Endothelial cell (in vitro differentiated cells): ENCODE results near the gene ADARB2. TPM values are rescaled to one million over a fixed set of nuclear protein-coding genes. Genes with fewer than 3 reads are reported as not detected.
A peak's percentile ranks its signal among the peaks of the same experiment; 100 is the strongest.
"Not testable (repeated sequence)": the region's sequence is repeated elsewhere in the genome, so short reads cannot be mapped to it uniquely, and the experiment has no call there.

ENCODE experiments used
- DNase-seq: peaks from one replicate; pipeline ENCODE4 v3.0.0; 2021; ENCODE audit warnings: low spot score
- H3K27ac Mint-ChIP-seq: one replicate; pipeline ENCODE4 v1.8.0; 2021; ENCODE audit warnings: mixed read lengths, inconsistent platforms; ENCODE audit not compliant: unreplicated experiment
- H3K27me3 Mint-ChIP-seq: one replicate; pipeline ENCODE4 v1.8.0; 2021; ENCODE audit warnings: mild to moderate bottlenecking, moderate library complexity, mixed read lengths, inconsistent platforms; ENCODE audit not compliant: unreplicated experiment
- H3K36me3 Mint-ChIP-seq: one replicate; pipeline ENCODE4 v1.8.0; 2021; ENCODE audit warnings: mild to moderate bottlenecking, low read depth, mixed read lengths, inconsistent platforms; ENCODE audit not compliant: unreplicated experiment
- H3K4me1 Mint-ChIP-seq: one replicate; pipeline ENCODE4 v1.8.0; 2021; ENCODE audit warnings: mild to moderate bottlenecking, mixed read lengths, inconsistent platforms; ENCODE audit not compliant: unreplicated experiment
- H3K4me3 Mint-ChIP-seq: one replicate; pipeline ENCODE4 v1.8.0; 2021; ENCODE audit warnings: mild to moderate bottlenecking, mixed read lengths, inconsistent platforms; ENCODE audit not compliant: unreplicated experiment
- H3K9me3 Mint-ChIP-seq: one replicate; pipeline ENCODE4 v1.8.0; 2021; ENCODE audit warnings: mixed read lengths, inconsistent platforms; ENCODE audit not compliant: unreplicated experiment
- total RNA-seq: library from RNA; stranded (reverse); fragmentation: NEBNext Ultra II Directional; extraction: Animal tissue kit (Norgen Biotek cat#: 25700); gene quantifications from one replicate; pipeline ENCODE4 v1.2.1, GENCODE V29; 2021; ENCODE audit not compliant: unreplicated experiment
- TF ChIP-seq, protein P1 (sequence below): fragments of 200-600 bp; sonication (generic); IDR thresholded peaks from one replicate; pipeline ENCODE4 v1.5.0; 2021; ENCODE audit warnings: antibody characterized with exemption; ENCODE audit not compliant: unreplicated experiment

The ADARB2 gene
- total RNA-seq, 1 donor from 2014 or later = 54.9 TPM

GRCh38 chr10:1432161-1432560 is 305.2 kb downstream of the ADARB2 start:
- no peak for DNase-seq
- no peak overlapping the region for H3K4me3 Mint-ChIP-seq
- H3K27ac Mint-ChIP-seq = no peak overlapping the region
- peaks cover 8% of the 10 kb centered on the region for H3K4me1 Mint-ChIP-seq
- TF ChIP-seq, protein P1, sequence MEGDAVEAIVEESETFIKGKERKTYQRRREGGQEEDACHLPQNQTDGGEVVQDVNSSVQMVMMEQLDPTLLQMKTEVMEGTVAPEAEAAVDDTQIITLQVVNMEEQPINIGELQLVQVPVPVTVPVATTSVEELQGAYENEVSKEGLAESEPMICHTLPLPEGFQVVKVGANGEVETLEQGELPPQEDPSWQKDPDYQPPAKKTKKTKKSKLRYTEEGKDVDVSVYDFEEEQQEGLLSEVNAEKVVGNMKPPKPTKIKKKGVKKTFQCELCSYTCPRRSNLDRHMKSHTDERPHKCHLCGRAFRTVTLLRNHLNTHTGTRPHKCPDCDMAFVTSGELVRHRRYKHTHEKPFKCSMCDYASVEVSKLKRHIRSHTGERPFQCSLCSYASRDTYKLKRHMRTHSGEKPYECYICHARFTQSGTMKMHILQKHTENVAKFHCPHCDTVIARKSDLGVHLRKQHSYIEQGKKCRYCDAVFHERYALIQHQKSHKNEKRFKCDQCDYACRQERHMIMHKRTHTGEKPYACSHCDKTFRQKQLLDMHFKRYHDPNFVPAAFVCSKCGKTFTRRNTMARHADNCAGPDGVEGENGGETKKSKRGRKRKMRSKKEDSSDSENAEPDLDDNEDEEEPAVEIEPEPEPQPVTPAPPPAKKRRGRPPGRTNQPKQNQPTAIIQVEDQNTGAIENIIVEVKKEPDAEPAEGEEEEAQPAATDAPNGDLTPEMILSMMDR = no peak
- peaks cover 8% of the 10 kb centered on the region for H3K9me3 Mint-ChIP-seq
- peaks cover 5% of the 10 kb centered on the region for H3K36me3 Mint-ChIP-seq
- no peaks in the 10 kb centered on the region for H3K27me3 Mint-ChIP-seq

GRCh38 chr10:1431229-1431628 is 306.1 kb downstream of the ADARB2 start:
- Mint-ChIP-seq H3K27me3 (no peaks in the 10 kb centered on the region), H3K27ac (no peak overlapping the region), H3K9me3 (peaks cover 8% of the 10 kb centered on the region), H3K4me3 (no peak overlapping the region), H3K4me1 (peaks cover 8% of the 10 kb centered on the region), H3K36me3 (peaks cover 5% of the 10 kb centered on the region)
- TF ChIP-seq, protein P1 = no peak
- no peak for DNase-seq

GRCh38 chr10:1427521-1428186 is 309.7 kb downstream of the ADARB2 start:
- DNase-seq, H3K36me3 Mint-ChIP-seq, H3K9me3 Mint-ChIP-seq, H3K27me3 Mint-ChIP-seq, H3K27ac Mint-ChIP-seq, H3K4me3 Mint-ChIP-seq: not testable (repeated sequence)
- H3K4me1 Mint-ChIP-seq = peaks cover 11% of the 10 kb centered on the region

- TF ChIP-seq, protein P1 = no peak
- Mint-ChIP-seq H3K4me3 (no peak overlapping the region), H3K4me1 (peaks cover 11% of the 10 kb centered on the region), H3K36me3 (no peaks in the 10 kb centered on the region), H3K9me3 (peaks cover 3% of the 10 kb centered on the region), H3K27me3 (no peaks in the 10 kb centered on the region), H3K27ac (no peak overlapping the region)
- DNase-seq = no peak
Measured at GRCh38 chr10:1426786-1427185, 310.5 kb downstream of the ADARB2 start.

- Mint-ChIP-seq H3K27ac (peak overlapping the region; percentile 36), H3K4me1 (peaks cover 17% of the 10 kb centered on the region), H3K36me3 (no peaks in the 10 kb centered on the region), H3K4me3 (no peak overlapping the region), H3K27me3 (no peaks in the 10 kb centered on the region), H3K9me3 (peaks cover 3% of the 10 kb centered on the region)
- TF ChIP-seq, protein P1 = no peak
- DNase-seq = no peak
Measured at GRCh38 chr10:1425879-1426278, 311.4 kb downstream of the ADARB2 start.
